MG63 (cell line): ENCODE data around the gene GPR180. TPM values are rescaled to one million over a fixed set of nuclear protein-coding genes. Genes with fewer than 3 reads are reported as not detected.

Experiments used
- DNase-seq: peaks from one replicate; pipeline ENCODE4 v3.0.0-alpha.2; 2020
- H3K27me3 ChIP-seq: fragments of 250-450 bp; sonication (Bioruptor Pico); 2 replicates; pipeline ENCODE4 v1.5.1; 2020; ENCODE audit warnings: mild to moderate bottlenecking, moderate library complexity
- H3K36me3 ChIP-seq: fragments of 250-450 bp; sonication (Bioruptor Pico); 2 replicates; pipeline ENCODE4 v1.5.1; 2020; ENCODE audit warnings: mild to moderate bottlenecking, moderate library complexity
- H3K4me3 ChIP-seq: fragments of 250-450 bp; sonication (Bioruptor Pico); 2 replicates; pipeline ENCODE4 v1.5.1; 2020; ENCODE audit warnings: mild to moderate bottlenecking, moderate library complexity
- H3K9me3 ChIP-seq: fragments of 250-450 bp; sonication (Bioruptor Pico); 2 replicates; pipeline ENCODE4 v1.5.1; 2020; ENCODE audit warnings: mild to moderate bottlenecking, moderate library complexity
- total RNA-seq: library from RNA; depleted of rRNA; stranded (reverse); fragments of >200 nt; shearing (Covaris generic); gene quantifications from 2 replicates; pipeline ENCODE4 v1.2.3, GENCODE V29; 2014; ENCODE audit warnings: low replicate concordance

GPR180 gene
- total RNA-seq, 1 experiment from 2014 or later, result 8.1 TPM

- DNase-seq, result no peak
- Histone ChIP-seq H3K27me3 (no peaks in the 10 kb centered on the region), H3K4me3 (no peak overlapping the region), H3K9me3 (no peaks in the 10 kb centered on the region), H3K36me3 (peaks cover 44% of the 10 kb centered on the region)
Measured at GRCh38 chr13:94588541-94588940, 13.1 kb upstream of the GPR180 start.

GRCh38 chr13:94590744-94591143 lies 10.9 kb upstream of the GPR180 start:
- Histone ChIP-seq H3K4me3 (no peak overlapping the region), H3K27me3 (no peaks in the 10 kb centered on the region), H3K36me3 (peaks cover 27% of the 10 kb centered on the region), H3K9me3 (no peaks in the 10 kb centered on the region)
- DNase-seq, result no peak

DNA sequence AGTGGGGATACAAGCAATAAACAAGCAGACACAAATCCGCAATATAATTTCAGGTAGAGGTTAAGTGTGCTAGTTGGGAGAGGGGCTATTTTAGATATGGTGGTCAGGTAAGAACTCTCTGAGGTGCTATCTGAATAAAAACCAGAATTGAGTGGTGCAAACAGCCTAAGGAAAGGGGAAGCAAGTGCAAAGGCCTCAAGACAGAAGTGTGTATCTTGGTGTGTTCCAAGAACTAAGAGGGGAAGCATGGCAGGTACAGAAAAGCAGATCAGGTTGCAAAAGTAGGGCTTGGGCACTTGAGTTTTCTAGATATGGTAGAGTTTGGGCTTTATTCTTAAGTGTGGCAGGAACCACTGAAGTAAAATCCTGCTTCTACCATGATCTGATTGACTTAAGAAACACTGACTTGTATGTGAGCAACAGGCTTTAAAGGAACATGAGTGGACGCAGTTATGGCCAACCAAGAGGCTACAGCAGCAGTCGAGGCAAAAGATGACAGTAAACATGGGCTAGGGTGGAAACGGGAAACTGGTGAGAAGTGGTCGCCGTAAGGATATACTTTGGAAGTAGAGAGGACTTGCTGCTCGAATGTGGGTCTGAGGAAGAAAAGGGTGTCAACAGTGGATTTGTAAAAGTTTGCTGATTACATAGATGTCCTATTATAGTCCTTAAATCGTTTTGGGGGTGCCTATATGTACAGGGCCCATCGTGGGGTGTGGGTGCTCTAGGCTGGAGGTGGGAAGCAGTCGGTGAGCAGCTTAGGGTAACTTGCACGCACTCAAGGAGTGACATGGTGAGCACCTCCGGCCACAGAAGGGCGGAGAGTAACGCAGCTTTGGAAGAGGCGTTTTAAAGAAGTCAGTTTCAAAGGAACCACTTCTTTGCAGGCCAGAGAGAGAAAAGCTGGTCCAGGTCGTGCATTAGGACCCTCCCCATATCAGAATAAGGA lies 6.4 kb upstream of the GPR180 start:
- DNase-seq, result peak; percentile 10
- Histone ChIP-seq H3K27me3 (no peaks in the 10 kb centered on the region), H3K4me3 (peak overlapping the region; percentile 96), H3K9me3 (no peaks in the 10 kb centered on the region), H3K36me3 (peaks cover 24% of the 10 kb centered on the region)

GRCh38 chr13:94595950-94596574 lies 5.6 kb upstream of the GPR180 start, which contains the start of gene TGDS:
Gene TGDS, minus strand, starts transcription at chr13:94596152. Its CDS starts 16 bp downstream, at chr13:94596136.
- DNase-seq, result peak; percentile 97
- peak within 1 kb of the TSS; percentile 96 for H3K4me3 ChIP-seq
- peaks cover 18% of the 10 kb centered on the region for H3K36me3 ChIP-seq
- no peaks in the 10 kb centered on the region for H3K9me3 ChIP-seq
- H3K27me3 ChIP-seq, result no peaks in the 10 kb centered on the region

- Histone ChIP-seq H3K4me3 (peak overlapping the region; percentile 96), H3K9me3 (no peaks in the 10 kb centered on the region), H3K36me3 (peaks cover 13% of the 10 kb centered on the region), H3K27me3 (no peaks in the 10 kb centered on the region)
- DNase-seq, result no peak
Measured at GRCh38 chr13:94596575-94596971, 5.1 kb upstream of the GPR180 start.

DNA sequence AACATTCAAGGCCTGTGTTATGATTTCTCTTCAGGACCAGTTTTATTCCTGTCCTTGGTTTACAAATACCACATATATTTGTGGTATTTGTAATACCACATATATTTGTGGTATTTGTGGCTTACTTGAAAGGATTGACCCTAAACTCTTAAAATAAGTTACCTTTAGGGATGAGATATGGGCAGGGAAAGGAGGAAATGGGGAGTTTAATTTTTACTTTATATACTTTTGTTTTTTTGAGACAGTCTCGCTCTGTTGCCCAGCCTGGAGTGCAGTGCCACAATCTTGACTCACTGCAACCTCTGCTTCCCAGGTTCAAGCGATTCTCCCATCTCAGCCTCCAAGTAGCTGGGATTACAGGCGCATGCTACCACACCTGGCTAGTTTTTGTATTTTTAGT lies 3.4 kb upstream of the GPR180 start:
- Histone ChIP-seq H3K4me3 (no peak overlapping the region), H3K9me3 (no peaks in the 10 kb centered on the region), H3K36me3 (peaks cover 4% of the 10 kb centered on the region), H3K27me3 (no peaks in the 10 kb centered on the region)
- no peak for DNase-seq

GRCh38 chr13:94599877-94600276 lies 1.8 kb upstream of the GPR180 start:
- Histone ChIP-seq H3K9me3 (no peaks in the 10 kb centered on the region), H3K27me3 (no peaks in the 10 kb centered on the region), H3K4me3 (no peak overlapping the region), H3K36me3 (peaks cover 3% of the 10 kb centered on the region; the same call in 1 of the 2 replicates)
- DNase-seq, result no peak

GRCh38 chr13:94602467-94602866 lies 810 bp downstream of the GPR180 start:
- no peaks in the 10 kb centered on the region for H3K27me3 ChIP-seq
- peak overlapping the region; percentile 85 for H3K4me3 ChIP-seq
- no peak for DNase-seq
- H3K36me3 ChIP-seq, result peaks cover 29% of the 10 kb centered on the region
- H3K9me3 ChIP-seq, result no peaks in the 10 kb centered on the region

DNA sequence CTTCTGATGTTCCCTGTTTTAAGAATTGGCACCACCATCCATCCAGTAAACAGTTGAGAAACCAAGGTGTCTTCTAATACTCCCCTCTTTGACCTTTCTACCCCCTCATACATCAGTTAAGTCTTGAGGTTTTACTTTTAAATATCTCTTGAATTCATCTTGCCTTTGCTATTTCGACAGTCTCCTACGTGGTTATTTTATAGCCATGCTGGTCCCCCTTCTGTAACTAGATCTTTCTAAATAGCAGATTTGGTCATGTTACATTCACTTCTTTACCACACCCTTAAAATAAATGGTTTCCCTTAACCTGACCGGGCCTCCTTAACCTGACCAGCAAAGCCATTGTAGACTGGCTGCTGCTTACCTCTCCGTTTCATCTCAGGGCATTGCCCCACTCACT lies 5.4 kb downstream of the GPR180 start:
- peaks cover 47% of the 10 kb centered on the region for H3K36me3 ChIP-seq
- H3K9me3 ChIP-seq, result no peaks in the 10 kb centered on the region
- no peak overlapping the region for H3K4me3 ChIP-seq
- no peak for DNase-seq
- H3K27me3 ChIP-seq, result no peaks in the 10 kb centered on the region

- no peaks in the 10 kb centered on the region for H3K9me3 ChIP-seq
- H3K36me3 ChIP-seq, result peaks cover 50% of the 10 kb centered on the region
- DNase-seq, result no peak
- H3K27me3 ChIP-seq, result no peaks in the 10 kb centered on the region
- no peak overlapping the region for H3K4me3 ChIP-seq
Measured at GRCh38 chr13:94607939-94608338, 6.3 kb downstream of the GPR180 start.

- H3K27me3 ChIP-seq, result no peaks in the 10 kb centered on the region
- peaks cover 51% of the 10 kb centered on the region for H3K36me3 ChIP-seq
- no peak for DNase-seq
- H3K4me3 ChIP-seq, result no peak overlapping the region
- H3K9me3 ChIP-seq, result no peaks in the 10 kb centered on the region
Measured at GRCh38 chr13:94608586-94608985, 6.9 kb downstream of the GPR180 start.

DNA sequence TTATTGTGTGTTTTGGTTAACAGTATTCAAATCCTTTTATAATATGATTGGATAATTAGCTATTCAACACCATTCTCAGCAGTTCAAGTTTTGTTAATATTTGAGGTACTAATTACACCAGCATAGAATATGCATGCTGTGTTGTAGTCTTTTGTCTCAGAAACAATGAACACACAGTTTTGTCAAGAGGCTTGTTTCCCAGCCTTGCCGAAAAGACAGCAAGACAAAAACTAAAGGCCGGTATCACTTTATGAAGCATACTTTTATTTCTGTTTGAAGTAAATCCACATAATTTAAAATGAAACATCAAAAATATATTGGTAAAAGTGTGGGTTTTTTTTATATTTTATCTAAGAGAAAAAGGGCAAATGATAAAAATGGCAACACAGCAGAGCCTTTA lies 7.5 kb downstream of the GPR180 start:
- Histone ChIP-seq H3K36me3 (peaks cover 52% of the 10 kb centered on the region), H3K4me3 (no peak overlapping the region), H3K9me3 (no peaks in the 10 kb centered on the region), H3K27me3 (no peaks in the 10 kb centered on the region)
- no peak for DNase-seq

DNA sequence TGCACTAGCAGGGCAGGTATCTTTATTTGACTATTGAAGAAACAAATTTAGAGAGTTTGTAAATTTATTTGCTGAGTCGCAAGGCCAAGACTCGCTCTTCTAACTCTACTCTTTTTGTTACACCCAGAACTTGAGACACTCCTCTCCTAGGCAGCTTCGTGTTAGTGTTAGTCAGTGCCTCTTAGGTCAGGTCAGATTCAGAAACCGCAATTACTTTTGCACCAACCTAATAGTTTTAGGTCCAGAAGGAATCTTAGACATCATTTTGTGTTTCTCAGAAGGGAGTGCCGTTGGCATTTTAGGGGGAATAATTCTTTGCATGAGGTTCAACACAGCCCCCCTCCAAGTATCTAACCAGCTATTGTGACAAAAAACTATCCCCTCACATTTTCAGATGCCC lies 8.8 kb downstream of the GPR180 start:
- DNase-seq, result no peak
- no peaks in the 10 kb centered on the region for H3K9me3 ChIP-seq
- H3K36me3 ChIP-seq, result peaks cover 56% of the 10 kb centered on the region
- no peaks in the 10 kb centered on the region for H3K27me3 ChIP-seq
- no peak overlapping the region for H3K4me3 ChIP-seq

DNA sequence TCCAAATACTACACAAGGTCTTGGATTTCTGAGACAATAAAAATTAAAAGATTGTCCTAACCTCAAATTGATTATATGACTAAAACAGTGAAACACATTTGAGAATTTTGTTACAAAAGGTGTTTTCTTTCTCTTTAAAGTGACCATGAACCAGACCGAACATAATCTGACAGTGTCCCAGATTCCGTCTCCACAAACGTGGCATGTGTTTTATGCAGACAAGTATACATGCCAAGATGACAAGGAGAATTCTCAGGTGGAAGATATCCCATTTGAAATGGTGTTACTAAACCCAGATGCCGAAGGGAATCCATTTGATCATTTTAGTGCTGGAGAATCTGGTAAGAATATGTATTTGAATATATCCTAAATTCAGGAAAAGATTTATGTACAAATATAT lies 10.4 kb downstream of the GPR180 start:
- H3K9me3 ChIP-seq, result no peaks in the 10 kb centered on the region
- peaks cover 40% of the 10 kb centered on the region for H3K36me3 ChIP-seq
- no peaks in the 10 kb centered on the region for H3K27me3 ChIP-seq
- no peak overlapping the region for H3K4me3 ChIP-seq
- no peak for DNase-seq

- Histone ChIP-seq H3K36me3 (peaks cover 38% of the 10 kb centered on the region), H3K27me3 (no peaks in the 10 kb centered on the region)
- DNase-seq, result no peak
Measured at GRCh38 chr13:94613051-94613450, 11.4 kb downstream of the GPR180 start.

GRCh38 chr13:94617389-94618000 lies 15.8 kb downstream of the GPR180 start:
- peaks cover 52% of the 10 kb centered on the region for H3K36me3 ChIP-seq

More at GRCh38 chr13:94613051-94613450, 11.4 kb downstream of the GPR180 start:
- Histone ChIP-seq H3K4me3 (no peak overlapping the region), H3K9me3 (no peaks in the 10 kb centered on the region)

DNA sequence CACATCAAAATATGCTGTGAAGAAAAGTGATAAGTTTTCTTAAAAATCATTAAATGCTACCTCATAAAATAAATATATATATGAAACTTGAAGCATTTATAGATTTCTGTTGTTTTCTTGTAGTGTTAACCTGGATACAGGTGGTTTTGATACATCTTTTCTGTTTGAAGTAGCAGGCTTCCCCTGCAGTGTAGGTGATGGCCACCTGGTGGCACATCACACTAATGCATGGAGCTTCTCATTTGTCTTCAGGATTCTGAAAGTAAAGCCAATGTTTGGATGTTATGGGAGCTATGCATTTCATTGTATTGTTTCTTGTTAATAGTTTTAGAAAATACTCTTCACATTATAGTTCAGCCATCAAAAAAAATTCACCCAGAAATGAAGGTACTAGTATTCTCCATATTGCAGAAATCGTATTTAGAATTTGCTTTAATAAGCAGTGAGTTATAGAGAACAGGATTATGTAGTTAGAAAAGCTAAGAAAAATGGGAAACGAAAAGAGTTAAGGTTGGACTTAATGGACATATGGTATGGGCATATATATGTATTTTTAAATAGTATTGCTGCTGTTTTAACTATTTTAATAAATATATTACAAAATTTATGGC lies 18.7 kb downstream of the GPR180 start:
- no peak overlapping the region for H3K4me3 ChIP-seq
- H3K27me3 ChIP-seq, result no peaks in the 10 kb centered on the region
- H3K36me3 ChIP-seq, result peaks cover 55% of the 10 kb centered on the region
- H3K9me3 ChIP-seq, result no peaks in the 10 kb centered on the region
- no peak for DNase-seq

More at GRCh38 chr13:94617389-94618000, 15.8 kb downstream of the GPR180 start:
- Histone ChIP-seq H3K9me3 (no peaks in the 10 kb centered on the region), H3K4me3 (no peak overlapping the region), H3K27me3 (no peaks in the 10 kb centered on the region)
- no peak for DNase-seq
